ENCODE measurements around the gene USP6NL. TPM values are rescaled to one million over a fixed set of nuclear protein-coding genes. Genes with fewer than 3 reads are reported as not detected.

The USP6NL gene
- 10 to 100 TPM; 17.9 to 18.6 TPM for total RNA-seq

GRCh38 chr10:11611248-11612020 is at the start of gene USP6NL:
TSS of gene USP6NL (minus strand) at chr10:11611650. CDS start at chr10:11597634, 14,016 bp downstream.

Other genes starting within 250 kb of the USP6NL start
- gene ECHDC3, start 130.7 kb upstream of the USP6NL start, total RNA-seq = 10 to 100 TPM; 13.0 to 20.3 TPM
- gene PROSER2, start 211.7 kb upstream of the USP6NL start, total RNA-seq = 1 to 10 TPM; 1.0 to 2.3 TPM